ENCODE data around the gene AGBL3.

- TF ChIP-seq CTCF (IDR thresholded peaks at IDR 0.05 in 4 of 5, conservative IDR thresholded peaks at IDR 0.05 in 1 of 5): no peak
- no peak for TF ChIP-seq POLR2A (IDR thresholded peaks at IDR 0.05)
Observed at GRCh38 chr7:135160098-135160857, 174.0 kb downstream of the AGBL3 start.
